HepG2 (cell line): ENCODE results near the gene LDLR. TPM values are rescaled to one million over a fixed set of nuclear protein-coding genes. Genes with fewer than 3 reads are reported as not detected.

ENCODE experiments used
- FOXA1 ChIP-seq, 2 experiments: fragments of 450-650 bp in 1 of 2; sonication (generic) in 1 of 2; formaldehyde crosslinking in 1 of 2; IDR thresholded peaks; 2 replicates each; pipeline versions ENCODE4 v1.4.0 to v1.6.1; 2016 to 2020; ENCODE audit warnings: missing genetic modification reagents in 1 of 2
- HOXA7 ChIP-seq: sonication (generic); formaldehyde crosslinking; IDR thresholded peaks from 2 replicates; pipeline ENCODE4 v1.8.1; 2022; ENCODE audit warnings: mild to moderate bottlenecking, missing genetic modification reagents, moderate library complexity
- JUN ChIP-seq: sonication (generic); formaldehyde crosslinking; IDR thresholded peaks from 2 replicates; pipeline ENCODE4 v1.4.0; 2020; ENCODE audit warnings: mild to moderate bottlenecking, missing genetic modification reagents
- KLF9 ChIP-seq: IDR thresholded peaks from 2 replicates; pipeline ENCODE4 v1.6.1; 2016; ENCODE audit warnings: low read depth
- MATR3 ChIP-seq: sonication (generic); formaldehyde crosslinking; IDR thresholded peaks from 2 replicates; pipeline ENCODE4 v1.4.0; 2020; ENCODE audit warnings: missing genetic modification reagents
- MXD4 ChIP-seq: IDR thresholded peaks from 2 replicates; pipeline ENCODE4 v1.6.1; 2016; ENCODE audit warnings: mild to moderate bottlenecking, missing biosample characterization, missing genetic modification reagents
- NFE2L2 ChIP-seq: fragments of 150-350 bp; IDR thresholded peaks from 2 replicates; pipeline ENCODE4 v1.6.1; 2014; ENCODE audit warnings: low read length
- PPARG ChIP-seq: conservative IDR thresholded peaks from 2 replicates; pipeline ENCODE4 v1.6.1; 2016; ENCODE audit warnings: missing biosample characterization, missing genetic modification reagents
- SOX13 ChIP-seq, 3 experiments: fragments of 450-650 bp in 1 of 3; sonication (generic) in 1 of 3; formaldehyde crosslinking in 1 of 3; IDR thresholded peaks in 2 of 3; conservative IDR thresholded peaks in 1 of 3; 2 replicates each; pipeline versions ENCODE4 v1.5.0 to v1.6.1; 2016 to 2020; ENCODE audit warnings: antibody characterized with exemption in 1 of 3, mild to moderate bottlenecking in 1 of 3, missing compliant biosample characterization in 1 of 3, missing genetic modification reagents in 1 of 3, moderate library complexity in 1 of 3
- YY1 ChIP-seq: IDR thresholded peaks from 2 replicates; pipeline ENCODE4 v1.6.1; 2011; ENCODE audit warnings: low read length, low read depth, moderate library complexity, mild to moderate bottlenecking; ENCODE audit not compliant: insufficient read depth, insufficient replicate concordance
- ZMYM2 ChIP-seq: sonication (generic); formaldehyde crosslinking; IDR thresholded peaks from 2 replicates; pipeline ENCODE4 v1.8.0; 2022; ENCODE audit warnings: mild to moderate bottlenecking, missing genetic modification reagents
- ZNF335 ChIP-seq: sonication (generic); formaldehyde crosslinking; IDR thresholded peaks from 2 replicates; pipeline ENCODE4 v1.4.0; 2020; ENCODE audit warnings: missing genetic modification reagents
- ZNF567 ChIP-seq: sonication (generic); formaldehyde crosslinking; IDR thresholded peaks from 2 replicates; pipeline ENCODE4 v1.8.1; 2023; ENCODE audit warnings: mild to moderate bottlenecking, missing genetic modification reagents, borderline replicate concordance
- ZNF607 ChIP-seq: sonication (generic); formaldehyde crosslinking; IDR thresholded peaks from 2 replicates; pipeline ENCODE4 v1.5.1; 2020; ENCODE audit warnings: missing genetic modification reagents, mild to moderate bottlenecking, borderline replicate concordance
- ZNF775 ChIP-seq: sonication (generic); formaldehyde crosslinking; IDR thresholded peaks from 2 replicates; pipeline ENCODE4 v1.4.0; 2020; ENCODE audit warnings: missing genetic modification reagents, mild to moderate bottlenecking, moderate library complexity, borderline replicate concordance
- polyA plus RNA-seq, 8 experiments: library from polyadenylated mRNA; depleted of rRNA in 3 of 8; stranded (reverse) in 7 of 8; unstranded in 1 of 8; fragments of >200 nt; fragmentation: Illumina TruSeq in 4 of 8; extraction: Trizol in 4 of 8; gene quantifications; 2 replicates each; pipeline versions ENCODE4 v1.2.1 to v1.2.3, GENCODE V29; 2011 to 2016; ENCODE audit warnings: low read depth in 4 of 8, missing spikeins in 1 of 8, mixed read lengths in 1 of 8; ENCODE audit not compliant: insufficient read depth in 1 of 8
- total RNA-seq, 5 experiments: library from RNA; depleted of rRNA; stranded (reverse); fragments of >200 nt; fragmentation: Illumina TruSeq; extraction: Trizol; gene quantifications; 2 replicates each; pipeline ENCODE4 v1.2.3, GENCODE V29; 2016; ENCODE audit warnings: low read depth in 1 of 5
- TF ChIP-seq, protein P1 (sequence below): sonication (generic); formaldehyde crosslinking; conservative IDR thresholded peaks from 2 replicates; pipeline ENCODE4 v1.4.0; 2020; ENCODE audit warnings: missing genetic modification reagents
- TF ChIP-seq, protein P2 (sequence below): IDR thresholded peaks from 2 replicates; pipeline ENCODE4 v1.6.1; 2016; ENCODE audit warnings: missing compliant biosample characterization, missing genetic modification reagents, borderline replicate concordance
- TF ChIP-seq, protein P3 (sequence below): IDR thresholded peaks from 2 replicates; pipeline ENCODE4 v1.6.1; 2016; ENCODE audit warnings: control low read depth
- TF ChIP-seq, protein P4 (sequence below): sonication (generic); formaldehyde crosslinking; conservative IDR thresholded peaks from 2 replicates; pipeline ENCODE4 v1.8.0; 2022; ENCODE audit warnings: mild to moderate bottlenecking, moderate library complexity, missing genetic modification reagents
- TF ChIP-seq, protein P5 (sequence below): sonication (generic); formaldehyde crosslinking; IDR thresholded peaks from 2 replicates; pipeline ENCODE4 v1.8.0; 2022; ENCODE audit warnings: low read depth, missing genetic modification reagents
- TF ChIP-seq, protein P6 (sequence below): sonication (generic); formaldehyde crosslinking; IDR thresholded peaks from 2 replicates; pipeline ENCODE4 v1.9.0; 2022; ENCODE audit warnings: low read depth, missing genetic modification reagents

The LDLR gene
- total and polyA plus RNA-seq, 2 of the 13 experiments (the other 11 are each of a cell fraction or from before 2014, with no cell fraction given): 51.6 to 92.5 TPM

DNA sequence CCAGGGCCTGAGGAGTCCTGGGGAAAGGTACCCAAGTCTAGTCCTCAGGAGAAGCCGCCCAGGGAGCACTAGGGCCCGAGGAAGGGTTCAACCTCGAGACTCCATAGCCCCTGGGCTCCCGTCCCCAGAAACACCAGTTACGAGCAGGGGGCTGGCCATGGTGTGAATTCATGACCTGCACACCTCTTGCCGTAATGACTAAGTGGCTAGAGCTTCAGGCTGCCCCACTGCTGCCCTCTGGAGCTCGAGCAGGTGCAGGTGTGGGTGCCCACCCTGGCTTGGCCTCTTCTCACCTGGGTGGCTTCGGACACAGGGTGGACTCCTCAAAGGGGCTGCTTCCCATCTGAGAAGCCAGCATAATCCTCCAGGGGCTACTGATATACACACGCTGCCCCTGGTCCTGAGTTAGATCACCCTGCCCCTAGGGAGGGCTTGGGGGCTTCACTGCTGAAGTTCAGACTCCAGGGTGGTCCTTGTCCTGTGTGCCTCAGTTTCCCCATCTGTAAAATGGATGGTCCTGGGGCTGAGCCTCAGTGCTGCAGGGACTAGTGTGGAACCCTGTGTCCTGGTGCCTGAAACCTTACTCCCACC lies 52.8 kb downstream of the LDLR start (continued):
- TF ChIP-seq, protein P1, sequence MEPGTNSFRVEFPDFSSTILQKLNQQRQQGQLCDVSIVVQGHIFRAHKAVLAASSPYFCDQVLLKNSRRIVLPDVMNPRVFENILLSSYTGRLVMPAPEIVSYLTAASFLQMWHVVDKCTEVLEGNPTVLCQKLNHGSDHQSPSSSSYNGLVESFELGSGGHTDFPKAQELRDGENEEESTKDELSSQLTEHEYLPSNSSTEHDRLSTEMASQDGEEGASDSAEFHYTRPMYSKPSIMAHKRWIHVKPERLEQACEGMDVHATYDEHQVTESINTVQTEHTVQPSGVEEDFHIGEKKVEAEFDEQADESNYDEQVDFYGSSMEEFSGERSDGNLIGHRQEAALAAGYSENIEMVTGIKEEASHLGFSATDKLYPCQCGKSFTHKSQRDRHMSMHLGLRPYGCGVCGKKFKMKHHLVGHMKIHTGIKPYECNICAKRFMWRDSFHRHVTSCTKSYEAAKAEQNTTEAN (CRISPR knock-in tag): no peak
- no peak for TF ChIP-seq ZMYM2 (CRISPR knock-in tag)
- no peak for TF ChIP-seq PPARG (CRISPR knock-in tag)
- TF ChIP-seq, protein P2, sequence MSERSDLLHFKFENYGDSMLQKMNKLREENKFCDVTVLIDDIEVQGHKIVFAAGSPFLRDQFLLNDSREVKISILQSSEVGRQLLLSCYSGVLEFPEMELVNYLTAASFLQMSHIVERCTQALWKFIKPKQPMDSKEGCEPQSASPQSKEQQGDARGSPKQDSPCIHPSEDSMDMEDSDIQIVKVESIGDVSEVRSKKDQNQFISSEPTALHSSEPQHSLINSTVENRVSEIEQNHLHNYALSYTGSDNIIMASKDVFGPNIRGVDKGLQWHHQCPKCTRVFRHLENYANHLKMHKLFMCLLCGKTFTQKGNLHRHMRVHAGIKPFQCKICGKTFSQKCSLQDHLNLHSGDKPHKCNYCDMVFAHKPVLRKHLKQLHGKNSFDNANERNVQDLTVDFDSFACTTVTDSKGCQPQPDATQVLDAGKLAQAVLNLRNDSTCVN: peak; percentile 63; the same call in 1 of the 2 replicates
- TF ChIP-seq NFE2L2: no peak
- no peak for TF ChIP-seq SOX13 (IDR thresholded peaks at IDR 0.05)
- no peak for TF ChIP-seq SOX13 (CRISPR knock-in tag; conservative IDR thresholded peaks at IDR 0.05 in 1 of 2, IDR thresholded peaks at IDR 0.05 in 1 of 2)
- TF ChIP-seq, protein P3, sequence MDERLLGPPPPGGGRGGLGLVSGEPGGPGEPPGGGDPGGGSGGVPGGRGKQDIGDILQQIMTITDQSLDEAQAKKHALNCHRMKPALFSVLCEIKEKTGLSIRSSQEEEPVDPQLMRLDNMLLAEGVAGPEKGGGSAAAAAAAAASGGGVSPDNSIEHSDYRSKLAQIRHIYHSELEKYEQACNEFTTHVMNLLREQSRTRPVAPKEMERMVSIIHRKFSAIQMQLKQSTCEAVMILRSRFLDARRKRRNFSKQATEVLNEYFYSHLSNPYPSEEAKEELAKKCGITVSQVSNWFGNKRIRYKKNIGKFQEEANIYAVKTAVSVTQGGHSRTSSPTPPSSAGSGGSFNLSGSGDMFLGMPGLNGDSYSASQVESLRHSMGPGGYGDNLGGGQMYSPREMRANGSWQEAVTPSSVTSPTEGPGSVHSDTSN: no peak
- no peak for TF ChIP-seq YY1
- TF ChIP-seq, protein P4, sequence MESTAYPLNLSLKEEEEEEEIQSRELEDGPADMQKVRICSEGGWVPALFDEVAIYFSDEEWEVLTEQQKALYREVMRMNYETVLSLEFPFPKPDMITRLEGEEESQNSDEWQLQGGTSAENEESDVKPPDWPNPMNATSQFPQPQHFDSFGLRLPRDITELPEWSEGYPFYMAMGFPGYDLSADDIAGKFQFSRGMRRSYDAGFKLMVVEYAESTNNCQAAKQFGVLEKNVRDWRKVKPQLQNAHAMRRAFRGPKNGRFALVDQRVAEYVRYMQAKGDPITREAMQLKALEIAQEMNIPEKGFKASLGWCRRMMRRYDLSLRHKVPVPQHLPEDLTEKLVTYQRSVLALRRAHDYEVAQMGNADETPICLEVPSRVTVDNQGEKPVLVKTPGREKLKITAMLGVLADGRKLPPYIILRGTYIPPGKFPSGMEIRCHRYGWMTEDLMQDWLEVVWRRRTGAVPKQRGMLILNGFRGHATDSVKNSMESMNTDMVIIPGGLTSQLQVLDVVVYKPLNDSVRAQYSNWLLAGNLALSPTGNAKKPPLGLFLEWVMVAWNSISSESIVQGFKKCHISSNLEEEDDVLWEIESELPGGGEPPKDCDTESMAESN: no peak
- no peak for TF ChIP-seq ZNF567 (CRISPR knock-in tag)
- no peak for TF ChIP-seq MXD4 (CRISPR knock-in tag)
- TF ChIP-seq HOXA7: no peak
- TF ChIP-seq JUN (CRISPR knock-in tag): no peak
- TF ChIP-seq, protein P5, sequence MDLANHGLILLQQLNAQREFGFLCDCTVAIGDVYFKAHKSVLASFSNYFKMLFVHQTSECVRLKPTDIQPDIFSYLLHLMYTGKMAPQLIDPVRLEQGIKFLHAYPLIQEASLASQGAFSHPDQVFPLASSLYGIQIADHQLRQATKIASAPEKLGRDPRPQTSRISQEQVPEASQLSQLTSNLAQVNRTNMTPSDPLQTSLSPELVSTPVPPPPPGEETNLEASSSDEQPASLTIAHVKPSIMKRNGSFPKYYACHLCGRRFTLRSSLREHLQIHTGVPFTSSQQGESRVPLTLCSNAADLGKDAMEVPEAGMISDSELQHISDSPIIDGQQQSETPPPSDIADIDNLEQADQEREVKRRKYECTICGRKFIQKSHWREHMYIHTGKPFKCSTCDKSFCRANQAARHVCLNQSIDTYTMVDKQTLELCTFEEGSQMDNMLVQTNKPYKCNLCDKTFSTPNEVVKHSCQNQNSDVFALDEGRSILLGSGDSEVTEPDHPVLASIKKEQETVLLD: no peak
- no peak for TF ChIP-seq ZNF335
- no peak for TF ChIP-seq ZNF607
- TF ChIP-seq, protein P6, sequence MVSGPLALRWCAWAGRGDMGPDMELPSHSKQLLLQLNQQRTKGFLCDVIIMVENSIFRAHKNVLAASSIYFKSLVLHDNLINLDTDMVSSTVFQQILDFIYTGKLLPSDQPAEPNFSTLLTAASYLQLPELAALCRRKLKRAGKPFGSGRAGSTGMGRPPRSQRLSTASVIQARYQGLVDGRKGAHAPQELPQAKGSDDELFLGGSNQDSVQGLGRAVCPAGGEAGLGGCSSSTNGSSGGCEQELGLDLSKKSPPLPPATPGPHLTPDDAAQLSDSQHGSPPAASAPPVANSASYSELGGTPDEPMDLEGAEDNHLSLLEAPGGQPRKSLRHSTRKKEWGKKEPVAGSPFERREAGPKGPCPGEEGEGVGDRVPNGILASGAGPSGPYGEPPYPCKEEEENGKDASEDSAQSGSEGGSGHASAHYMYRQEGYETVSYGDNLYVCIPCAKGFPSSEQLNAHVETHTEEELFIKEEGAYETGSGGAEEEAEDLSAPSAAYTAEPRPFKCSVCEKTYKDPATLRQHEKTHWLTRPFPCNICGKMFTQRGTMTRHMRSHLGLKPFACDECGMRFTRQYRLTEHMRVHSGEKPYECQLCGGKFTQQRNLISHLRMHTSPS (CRISPR knock-in tag): 0 out of 2 replicates have a peak, but pooled peaks have one; percentile 47
- TF ChIP-seq ZNF775 (CRISPR knock-in tag): no peak
- TF ChIP-seq FOXA1 (IDR thresholded peaks at IDR 0.05): no peak
- TF ChIP-seq FOXA1 (CRISPR knock-in tag; IDR thresholded peaks at IDR 0.05): no peak
- TF ChIP-seq MATR3: no peak
- TF ChIP-seq KLF9 (CRISPR knock-in tag): no peak
